HTERT RPE-1 (cell line): ENCODE results near the gene PAK5.

Experiments used
- in situ Hi-C: fragments of 300-500 bp; cut with MboI; formaldehyde crosslinking; loops from 4 replicates; pipeline ENCODE4 v1.14.3; 2020; ENCODE audit warnings: low sequenced_read_pairs

Gene PAK5

GRCh38 chr20:9501473-9501872 is 337.4 kb downstream of the PAK5 start:
- in situ Hi-C loops = no loop called here

- in situ Hi-C loops = no loop called here
Measured at GRCh38 chr20:9500121-9500520, 338.8 kb downstream of the PAK5 start.

- in situ Hi-C loops = no loop called here
Measured at GRCh38 chr20:9499126-9499899, 339.6 kb downstream of the PAK5 start.

GRCh38 chr20:9498322-9498721 is 340.6 kb downstream of the PAK5 start:
- in situ Hi-C loops = no loop called here

- in situ Hi-C loops = no loop called here
Measured at GRCh38 chr20:9496155-9496554, 342.7 kb downstream of the PAK5 start.

- in situ Hi-C loops = no loop called here
Measured at GRCh38 chr20:9495701-9496100, 343.2 kb downstream of the PAK5 start.

GRCh38 chr20:9493803-9494202 is 345.1 kb downstream of the PAK5 start:
- in situ Hi-C loops = no loop called here

- in situ Hi-C loops = no loop called here
Measured at GRCh38 chr20:9492067-9492466, 346.8 kb downstream of the PAK5 start.

GRCh38 chr20:9491324-9491723 is 347.6 kb downstream of the PAK5 start:
- in situ Hi-C loops = no loop called here

- in situ Hi-C loops = no loop called here
Measured at GRCh38 chr20:9490631-9491030, 348.2 kb downstream of the PAK5 start.

- in situ Hi-C loops = no loop called here
Measured at GRCh38 chr20:9490161-9490560, 348.7 kb downstream of the PAK5 start.

GRCh38 chr20:9488063-9488462 is 350.8 kb downstream of the PAK5 start:
- in situ Hi-C loops = no loop called here
